Hepatocyte (in vitro differentiated cells): ENCODE results near the gene TMEM223.

Source experiments
- CTCF ChIP-seq: fragments of 200-600 bp; sonication (generic); IDR thresholded peaks from 2 replicates; pipeline ENCODE4 v1.5.1; 2016; ENCODE audit warnings: antibody characterized with exemption, mild to moderate bottlenecking; ENCODE audit not compliant: poor library complexity
- EZH2 ChIP-seq: fragments of 200-600 bp; sonication (generic); IDR thresholded peaks from 2 replicates; pipeline ENCODE4 v1.6.1; 2016; ENCODE audit warnings: antibody characterized with exemption, mild to moderate bottlenecking, borderline replicate concordance
- EZH2phosphoT487 ChIP-seq: fragments of 200-600 bp; sonication (generic); IDR thresholded peaks from one replicate; pipeline ENCODE4 v1.6.1; 2018; ENCODE audit warnings: antibody characterized with exemption, mild to moderate bottlenecking, low read depth, moderate library complexity; ENCODE audit not compliant: unreplicated experiment, severe bottlenecking

DNA sequence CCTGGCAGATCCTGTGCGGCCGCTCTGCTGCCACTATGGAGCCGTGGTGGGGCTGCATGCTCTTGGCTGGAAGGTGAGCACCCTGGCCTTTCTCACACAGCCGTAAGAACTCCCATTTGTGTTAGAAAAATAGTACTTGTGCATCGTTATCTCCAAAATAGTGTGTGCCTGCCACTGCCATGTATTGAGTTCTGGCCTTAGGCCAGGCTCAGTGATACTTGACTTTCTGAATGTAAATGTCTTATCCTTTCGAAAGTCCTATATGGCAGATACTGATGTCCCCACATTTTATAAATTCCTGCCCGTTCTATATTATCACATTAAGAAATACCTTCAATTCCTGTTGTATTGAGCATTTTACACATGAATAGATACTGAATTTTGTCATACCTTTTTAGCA, 9.1 kb downstream of the TMEM223 start:
- TF ChIP-seq CTCF, result no peak
- no peak for TF ChIP-seq EZH2
- no peak for TF ChIP-seq EZH2phosphoT487
